Measurements from ENCODE around the gene SLC10A7. TPM values are rescaled to one million over a fixed set of nuclear protein-coding genes. Genes with fewer than 3 reads are reported as not detected.

SLC10A7 gene
- total RNA-seq, 1 experiment from 2014 or later, result 3.8 TPM

GRCh38 chr4:146271466-146271865, 250.3 kb downstream of the SLC10A7 start:
- no peak for DNase-seq
- no peaks in the 10 kb centered on the region for H3K27me3 ChIP-seq (ENCODE audit: control insufficient read depth, insufficient read depth, low read length)
- no peak overlapping the region for H3K4me3 ChIP-seq (ENCODE audit: insufficient read depth, low read depth, low read length)
- no peaks in the 10 kb centered on the region for H3K36me3 ChIP-seq (replicated peaks; ENCODE audit: control insufficient read depth, insufficient read depth, low read length)

GRCh38 chr4:146269228-146269653, 252.5 kb downstream of the SLC10A7 start:
- no peaks in the 10 kb centered on the region for H3K36me3 ChIP-seq (replicated peaks; ENCODE audit: control insufficient read depth, insufficient read depth, low read length)
- H3K4me3 ChIP-seq (ENCODE audit: insufficient read depth, low read depth, low read length), result no peak overlapping the region
- no peak for DNase-seq
- H3K27me3 ChIP-seq (ENCODE audit: control insufficient read depth, insufficient read depth, low read length), result no peaks in the 10 kb centered on the region

DNA sequence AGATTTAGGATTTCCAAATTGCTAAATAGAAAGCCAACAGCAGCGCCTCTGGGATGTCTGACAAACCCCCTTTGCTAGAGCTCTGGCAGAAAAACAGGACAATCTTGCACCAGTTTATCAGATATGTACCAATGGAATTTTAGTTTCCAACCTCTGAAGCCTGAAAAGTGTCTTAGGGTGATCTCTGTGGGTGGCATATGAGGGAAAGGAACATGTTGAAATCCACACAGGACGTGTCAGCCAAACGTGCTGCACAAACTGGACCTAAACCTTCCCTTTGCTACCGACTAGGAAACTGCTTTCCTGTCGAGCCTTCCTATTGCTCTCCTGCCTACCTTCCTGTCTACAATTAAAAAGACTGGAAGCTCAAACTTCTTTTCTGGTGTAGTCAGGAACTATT, 253.9 kb downstream of the SLC10A7 start:
- no peaks in the 10 kb centered on the region for H3K27me3 ChIP-seq (ENCODE audit: control insufficient read depth, insufficient read depth, low read length)
- H3K36me3 ChIP-seq (replicated peaks; ENCODE audit: control insufficient read depth, insufficient read depth, low read length), result no peaks in the 10 kb centered on the region
- H3K4me3 ChIP-seq (ENCODE audit: insufficient read depth, low read depth, low read length), result no peak overlapping the region
- DNase-seq, result no peak

GRCh38 chr4:146265950-146266490, 255.7 kb downstream of the SLC10A7 start:
- H3K36me3 ChIP-seq (replicated peaks; ENCODE audit: control insufficient read depth, insufficient read depth, low read length), result no peaks in the 10 kb centered on the region
- no peak overlapping the region for H3K4me3 ChIP-seq (ENCODE audit: insufficient read depth, low read depth, low read length)
- no peaks in the 10 kb centered on the region for H3K27me3 ChIP-seq (ENCODE audit: control insufficient read depth, insufficient read depth, low read length)
- DNase-seq, result no peak

- no peaks in the 10 kb centered on the region for H3K27me3 ChIP-seq (ENCODE audit: control insufficient read depth, insufficient read depth, low read length)
- DNase-seq, result no peak
- no peak overlapping the region for H3K4me3 ChIP-seq (ENCODE audit: insufficient read depth, low read depth, low read length)
- no peaks in the 10 kb centered on the region for H3K36me3 ChIP-seq (replicated peaks; ENCODE audit: control insufficient read depth, insufficient read depth, low read length)
Measured at GRCh38 chr4:146263793-146264192, 257.9 kb downstream of the SLC10A7 start.

GRCh38 chr4:146261041-146261440, 260.7 kb downstream of the SLC10A7 start:
- DNase-seq, result no peak
- Histone ChIP-seq H3K27me3 (ENCODE audit: control insufficient read depth, insufficient read depth, low read length) (no peaks in the 10 kb centered on the region), H3K36me3 (replicated peaks; ENCODE audit: control insufficient read depth, insufficient read depth, low read length) (no peaks in the 10 kb centered on the region), H3K4me3 (ENCODE audit: insufficient read depth, low read depth, low read length) (no peak overlapping the region)

DNA sequence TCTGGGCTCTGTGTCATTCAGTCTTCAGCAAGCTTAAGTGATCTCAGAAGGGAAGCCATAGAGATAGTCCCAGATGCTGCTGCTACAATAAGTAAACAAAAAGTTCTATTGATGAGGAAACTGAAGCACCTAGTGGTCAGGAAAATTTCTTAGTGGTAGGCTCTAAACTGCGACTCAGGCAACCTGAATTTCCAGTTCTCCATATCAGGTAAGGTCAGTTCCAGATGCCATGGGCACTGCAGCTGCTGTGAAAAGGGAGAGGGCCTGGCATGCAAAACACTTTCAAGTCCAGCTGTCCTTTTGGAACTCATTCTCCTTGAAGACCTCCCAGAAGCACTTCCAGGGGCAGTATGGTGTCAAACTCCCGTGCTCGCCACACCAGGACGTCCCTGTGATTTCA, 261.2 kb downstream of the SLC10A7 start:
- Histone ChIP-seq H3K27me3 (ENCODE audit: control insufficient read depth, insufficient read depth, low read length) (no peaks in the 10 kb centered on the region), H3K4me3 (ENCODE audit: insufficient read depth, low read depth, low read length) (no peak overlapping the region), H3K36me3 (replicated peaks; ENCODE audit: control insufficient read depth, insufficient read depth, low read length) (no peaks in the 10 kb centered on the region)
- DNase-seq, result no peak

DNA sequence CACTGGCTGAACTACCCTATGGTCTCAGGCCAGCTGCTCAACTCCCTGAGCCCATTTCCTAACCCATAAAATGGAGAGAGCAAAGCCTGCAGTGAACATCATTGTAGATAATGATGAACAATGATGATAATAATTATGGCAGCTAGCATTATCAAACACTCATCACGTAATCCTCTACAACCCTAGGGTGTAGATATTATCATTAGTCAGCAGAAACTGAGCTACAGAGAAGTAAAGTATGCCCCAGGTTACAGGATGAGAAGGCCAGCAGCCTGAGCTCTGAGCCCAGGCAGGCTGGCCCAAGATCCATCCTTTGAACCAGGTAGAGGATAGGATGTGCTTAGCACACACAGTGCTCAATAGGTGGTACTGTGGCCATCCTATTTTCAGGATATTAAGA, 264.2 kb downstream of the SLC10A7 start:
- no peak overlapping the region for H3K4me3 ChIP-seq (ENCODE audit: insufficient read depth, low read depth, low read length)
- H3K27me3 ChIP-seq (ENCODE audit: control insufficient read depth, insufficient read depth, low read length), result no peaks in the 10 kb centered on the region
- no peak for DNase-seq
- H3K36me3 ChIP-seq (replicated peaks; ENCODE audit: control insufficient read depth, insufficient read depth, low read length), result no peaks in the 10 kb centered on the region

DNA sequence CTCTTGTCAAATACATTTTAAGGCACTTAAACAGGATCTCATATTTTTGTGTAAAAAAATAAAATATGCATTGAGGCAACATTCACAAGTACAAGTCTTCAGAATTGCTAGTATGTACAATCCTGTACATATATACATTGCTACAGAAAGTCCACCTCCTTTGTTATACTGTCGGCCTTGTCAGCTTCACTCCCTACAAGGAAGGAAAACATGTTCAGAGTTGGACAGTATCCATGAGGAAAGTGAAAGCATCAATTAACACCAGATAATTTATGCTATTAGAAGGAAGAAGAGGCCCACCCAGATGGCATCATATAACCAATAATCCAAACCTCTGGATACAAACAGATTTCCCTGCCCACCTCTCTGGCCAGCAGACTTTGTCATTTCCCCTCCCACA, 265.4 kb downstream of the SLC10A7 start:
- Histone ChIP-seq H3K4me3 (ENCODE audit: insufficient read depth, low read depth, low read length) (no peak overlapping the region), H3K36me3 (replicated peaks; ENCODE audit: control insufficient read depth, insufficient read depth, low read length) (no peaks in the 10 kb centered on the region), H3K27me3 (ENCODE audit: control insufficient read depth, insufficient read depth, low read length) (no peaks in the 10 kb centered on the region)
- DNase-seq, result no peak

DNA sequence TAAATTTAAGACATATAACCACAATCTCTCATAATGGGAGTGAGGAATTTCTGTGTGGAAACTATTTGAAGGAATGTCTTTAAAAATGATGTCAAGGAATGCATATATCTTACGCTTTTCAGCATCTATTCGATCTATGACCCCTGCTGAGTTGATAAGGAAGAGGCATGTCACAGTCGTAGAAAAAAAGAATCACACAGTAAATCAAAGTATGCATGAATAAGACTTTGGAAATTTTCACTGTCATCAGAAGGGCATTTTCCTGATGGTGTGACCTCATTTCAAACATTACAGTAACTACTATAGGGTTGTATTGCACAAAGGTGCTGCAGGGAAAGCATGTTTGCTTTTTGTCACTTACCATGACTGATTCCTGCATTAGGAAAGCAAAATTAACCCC, 265.9 kb downstream of the SLC10A7 start:
- Histone ChIP-seq H3K27me3 (ENCODE audit: control insufficient read depth, insufficient read depth, low read length) (no peaks in the 10 kb centered on the region), H3K36me3 (replicated peaks; ENCODE audit: control insufficient read depth, insufficient read depth, low read length) (no peaks in the 10 kb centered on the region), H3K4me3 (ENCODE audit: insufficient read depth, low read depth, low read length) (no peak overlapping the region)
- no peak for DNase-seq

DNA sequence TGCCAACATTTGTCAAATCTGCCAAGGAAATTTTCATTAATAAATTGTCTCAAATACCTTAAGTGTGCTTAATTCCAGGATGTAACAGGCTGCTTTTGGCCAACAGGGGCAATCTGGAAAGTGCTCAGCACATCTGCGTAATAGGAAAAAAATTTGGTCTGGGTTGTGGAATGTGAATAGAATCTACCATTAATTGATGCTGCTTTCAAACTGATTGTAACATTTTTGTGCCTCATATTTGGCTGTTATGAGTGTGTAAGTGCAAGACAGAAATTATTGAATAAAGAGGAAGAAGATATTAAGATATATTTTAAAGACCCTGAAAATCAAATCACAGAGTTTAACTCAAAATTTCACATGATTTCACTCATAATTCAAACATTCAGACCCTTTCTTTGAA, 266.3 kb downstream of the SLC10A7 start:
- DNase-seq, result no peak
- Histone ChIP-seq H3K27me3 (ENCODE audit: control insufficient read depth, insufficient read depth, low read length) (no peaks in the 10 kb centered on the region), H3K4me3 (ENCODE audit: insufficient read depth, low read depth, low read length) (no peak overlapping the region), H3K36me3 (replicated peaks; ENCODE audit: control insufficient read depth, insufficient read depth, low read length) (no peaks in the 10 kb centered on the region)

DNA sequence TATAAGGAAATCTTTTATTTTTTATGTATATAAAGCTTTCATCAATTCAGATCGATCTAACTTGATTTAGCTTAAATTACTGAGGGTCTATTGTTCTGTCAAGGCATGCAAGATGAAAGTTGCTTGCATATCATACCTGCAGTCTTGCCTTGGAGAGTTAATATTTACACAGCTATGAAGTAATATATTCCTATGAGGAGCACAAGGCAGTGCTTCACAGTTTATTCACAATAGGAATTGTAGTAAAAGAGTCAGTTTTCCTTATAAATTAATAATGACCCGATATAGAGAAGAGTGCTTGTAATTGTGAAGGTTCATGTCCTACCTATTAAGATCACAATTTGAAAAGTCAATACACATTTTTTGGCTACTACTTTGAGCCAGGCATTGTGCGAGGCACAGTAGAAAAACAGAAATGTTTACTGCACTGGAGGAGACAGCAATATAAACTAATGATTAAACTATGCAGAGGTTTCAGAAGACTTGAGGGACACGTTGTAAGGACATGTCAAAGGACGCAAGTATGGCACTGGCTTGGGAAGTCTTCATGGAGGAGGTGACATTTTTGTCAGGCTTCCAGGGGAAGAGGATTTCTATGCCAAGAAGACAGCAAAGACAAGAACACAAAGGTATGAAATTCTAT, 268.6 kb downstream of the SLC10A7 start:
- DNase-seq, result no peak
- no peaks in the 10 kb centered on the region for H3K27me3 ChIP-seq (ENCODE audit: control insufficient read depth, insufficient read depth, low read length)
- H3K4me3 ChIP-seq (ENCODE audit: insufficient read depth, low read depth, low read length), result no peak overlapping the region
- no peaks in the 10 kb centered on the region for H3K36me3 ChIP-seq (replicated peaks; ENCODE audit: control insufficient read depth, insufficient read depth, low read length)

- Histone ChIP-seq H3K27me3 (ENCODE audit: control insufficient read depth, insufficient read depth, low read length) (no peaks in the 10 kb centered on the region), H3K4me3 (ENCODE audit: insufficient read depth, low read depth, low read length) (no peak overlapping the region)
- DNase-seq, result no peak
Measured at GRCh38 chr4:146247356-146247755, 274.4 kb downstream of the SLC10A7 start.

DNA sequence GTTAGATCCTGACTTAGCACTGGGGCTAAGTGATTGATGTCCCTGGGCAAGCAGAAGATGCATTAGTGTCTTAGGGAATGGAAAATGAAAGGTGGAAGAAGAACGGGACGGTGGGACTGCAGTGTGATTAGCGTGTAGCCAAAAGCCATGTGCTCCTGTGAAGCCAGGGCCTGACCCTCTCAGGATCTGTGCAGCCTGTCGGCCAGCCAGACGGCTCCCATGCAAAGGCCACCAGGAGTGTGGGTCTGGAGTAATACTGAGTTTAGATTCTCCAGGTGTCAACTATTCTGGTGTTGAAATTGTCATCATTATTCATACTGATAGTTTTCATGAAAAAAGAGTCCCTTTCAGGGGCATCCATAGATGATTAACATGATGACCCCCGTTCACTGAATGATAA, 275.4 kb downstream of the SLC10A7 start:
- H3K27me3 ChIP-seq (ENCODE audit: control insufficient read depth, insufficient read depth, low read length), result no peaks in the 10 kb centered on the region
- no peak overlapping the region for H3K4me3 ChIP-seq (ENCODE audit: insufficient read depth, low read depth, low read length)
- no peak for DNase-seq
- no peaks in the 10 kb centered on the region for H3K36me3 ChIP-seq (replicated peaks; ENCODE audit: control insufficient read depth, insufficient read depth, low read length)

More at GRCh38 chr4:146247356-146247755, 274.4 kb downstream of the SLC10A7 start:
- no peaks in the 10 kb centered on the region for H3K36me3 ChIP-seq (replicated peaks; ENCODE audit: control insufficient read depth, insufficient read depth, low read length)

GRCh38 chr4:146245850-146246249, 275.9 kb downstream of the SLC10A7 start:
- H3K4me3 ChIP-seq (ENCODE audit: insufficient read depth, low read depth, low read length), result no peak overlapping the region
- H3K27me3 ChIP-seq (ENCODE audit: control insufficient read depth, insufficient read depth, low read length), result no peaks in the 10 kb centered on the region
- DNase-seq, result no peak
- no peaks in the 10 kb centered on the region for H3K36me3 ChIP-seq (replicated peaks; ENCODE audit: control insufficient read depth, insufficient read depth, low read length)

DNA sequence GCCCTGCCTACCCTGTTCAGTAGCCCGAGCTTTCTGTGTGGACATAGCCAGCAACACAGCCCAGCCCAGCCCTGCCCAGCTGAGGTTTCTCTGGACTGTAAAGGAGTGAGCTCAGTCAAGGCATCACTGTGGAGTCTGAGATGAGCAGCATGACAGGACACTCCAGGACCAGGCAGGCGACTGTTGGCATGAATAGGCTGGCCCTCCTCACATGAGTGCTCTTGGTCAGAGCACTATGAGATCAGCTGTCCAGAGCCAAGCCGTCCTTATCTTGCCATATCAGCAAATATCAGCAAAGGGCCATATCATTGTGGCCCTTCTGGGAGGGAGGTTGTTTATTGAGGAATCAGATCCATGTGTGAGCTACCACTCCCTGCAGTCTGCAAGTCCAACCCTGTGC, 276.5 kb downstream of the SLC10A7 start:
- H3K4me3 ChIP-seq (ENCODE audit: insufficient read depth, low read depth, low read length), result no peak overlapping the region
- no peak for DNase-seq
- H3K36me3 ChIP-seq (replicated peaks; ENCODE audit: control insufficient read depth, insufficient read depth, low read length), result no peaks in the 10 kb centered on the region
- no peaks in the 10 kb centered on the region for H3K27me3 ChIP-seq (ENCODE audit: control insufficient read depth, insufficient read depth, low read length)

Measured in H7 (cell line).